HG03520 (cell line): ENCODE data around the gene TMEM35B.
"Not testable (repeated sequence)": the region's sequence is repeated elsewhere in the genome, so short reads cannot be mapped to it uniquely, and the experiment has no call there.

Source experiments
- ATAC-seq: cut with Tn5 transposase; IDR thresholded peaks from one replicate; pipeline ENCODE4 v1.9.1; 2021; ENCODE audit warnings: mild to moderate bottlenecking, moderate library complexity; ENCODE audit not compliant: unreplicated experiment

TMEM35B gene

GRCh38 chr1:34976384-34977209, 8.6 kb downstream of the TMEM35B start:
- no peak for ATAC-seq

DNA sequence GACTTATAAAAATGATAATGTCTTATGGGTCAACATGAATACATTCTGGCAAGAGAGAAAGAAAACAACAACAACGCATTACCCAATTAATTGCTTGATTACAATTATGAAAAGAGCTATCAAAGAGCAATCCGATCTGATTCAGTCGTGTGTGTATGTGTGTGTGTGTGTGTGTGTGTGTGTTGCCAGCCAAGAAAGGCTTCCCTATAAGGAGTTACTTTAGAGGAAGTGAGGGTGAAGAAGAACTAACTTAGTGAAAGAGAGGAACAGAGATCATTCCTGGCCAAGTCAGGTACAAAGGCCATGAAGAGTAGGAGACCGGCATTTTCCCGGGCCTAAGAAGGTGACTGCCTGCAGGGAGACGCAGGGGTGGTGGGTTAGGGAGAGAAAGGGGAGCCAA, 9.4 kb downstream of the TMEM35B start:
- ATAC-seq: no peak

- no peak for ATAC-seq
Measured at GRCh38 chr1:34975338-34975737, 9.8 kb downstream of the TMEM35B start.

DNA sequence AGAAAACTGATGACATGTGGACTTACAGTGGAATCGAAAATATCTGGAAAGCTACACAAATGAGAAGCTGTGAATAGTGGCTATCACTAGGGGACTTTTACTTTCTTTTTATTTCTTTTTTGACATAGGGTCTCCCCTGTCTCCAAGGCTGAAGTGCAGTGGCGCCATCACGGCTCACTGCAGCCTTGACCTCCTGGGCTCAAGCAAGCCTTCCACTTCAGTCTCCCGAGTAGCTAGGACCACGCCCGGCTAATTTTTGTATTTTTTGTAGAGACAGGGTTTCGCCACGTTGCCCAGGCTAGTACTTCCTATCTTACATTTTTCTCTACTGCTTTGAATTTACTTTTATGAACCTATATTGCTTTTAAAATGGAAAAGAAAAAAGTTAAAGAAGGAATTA, 10.5 kb downstream of the TMEM35B start:
- no peak for ATAC-seq

- no peak for ATAC-seq
Measured at GRCh38 chr1:34973326-34973725, 11.8 kb downstream of the TMEM35B start.

GRCh38 chr1:34970829-34971228, 14.3 kb downstream of the TMEM35B start:
- no peak for ATAC-seq

- no peak for ATAC-seq
Measured at GRCh38 chr1:34970220-34970735, 14.9 kb downstream of the TMEM35B start.

GRCh38 chr1:34968297-34968696, 16.9 kb downstream of the TMEM35B start:
- not testable (repeated sequence) for ATAC-seq

GRCh38 chr1:34967672-34968071, 17.5 kb downstream of the TMEM35B start:
- not testable (repeated sequence) for ATAC-seq

DNA sequence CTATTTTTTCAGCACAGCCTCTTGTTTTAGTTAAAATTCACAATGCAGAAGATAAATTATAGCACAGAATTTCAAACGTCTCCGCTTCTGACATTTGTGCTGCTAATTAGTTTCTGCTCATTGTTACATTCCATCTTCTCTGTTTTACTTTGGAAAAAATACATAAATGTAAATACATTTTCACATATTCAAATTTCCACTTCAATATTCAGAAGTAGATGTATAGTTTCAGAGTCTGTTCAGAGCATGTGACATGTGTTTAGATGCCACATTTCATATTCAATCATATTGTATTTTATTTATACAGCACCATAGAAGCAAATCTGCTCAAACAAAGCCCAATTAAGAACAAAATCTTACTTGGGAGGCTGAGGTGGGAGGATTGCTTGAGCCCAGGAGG, 19.6 kb downstream of the TMEM35B start:
- no peak for ATAC-seq

- ATAC-seq: no peak
Measured at GRCh38 chr1:34950428-34950827, 34.7 kb downstream of the TMEM35B start.

DNA sequence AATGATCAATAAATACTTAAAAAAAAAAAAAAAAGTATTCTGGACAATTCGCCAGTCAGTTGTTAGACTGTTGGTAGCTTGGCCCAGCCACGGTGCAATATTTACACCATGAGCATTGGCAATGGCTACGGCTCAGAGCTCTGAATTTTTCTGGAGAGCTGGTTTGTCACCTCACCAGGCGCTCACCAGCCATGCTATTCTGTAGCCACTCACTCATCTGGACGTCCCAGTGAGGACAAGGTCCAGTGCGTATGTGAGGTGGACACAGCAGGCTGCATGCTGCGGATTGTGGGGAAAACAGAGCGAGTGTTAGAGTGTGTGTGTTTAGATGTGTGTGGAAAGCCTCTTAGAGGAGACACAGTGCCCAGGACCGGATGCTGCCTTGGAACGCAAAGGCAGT, 36.4 kb downstream of the TMEM35B start:
- not testable (repeated sequence) for ATAC-seq

- not testable (repeated sequence) for ATAC-seq
Measured at GRCh38 chr1:34947641-34948314, 37.4 kb downstream of the TMEM35B start.

GRCh38 chr1:34946211-34946610, 38.9 kb downstream of the TMEM35B start:
- ATAC-seq: no peak

DNA sequence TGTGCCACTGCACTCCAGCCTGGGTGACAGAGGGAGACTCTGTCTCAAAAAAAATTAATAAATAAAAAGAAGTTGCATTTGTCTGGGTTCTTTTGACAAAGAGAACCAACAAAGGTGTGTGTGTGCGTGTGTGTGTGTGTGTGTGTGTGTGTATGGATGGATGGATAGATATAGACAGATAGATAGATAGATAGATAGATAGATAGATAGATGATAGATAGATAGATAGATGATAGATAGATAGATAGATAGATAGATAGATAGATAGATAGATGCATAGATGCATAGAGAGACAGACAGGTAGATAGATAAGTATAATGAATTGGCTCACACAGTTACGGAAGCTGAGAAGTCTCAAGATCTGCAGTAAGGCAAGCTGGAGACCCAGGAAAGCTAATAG, 43.3 kb downstream of the TMEM35B start:
- ATAC-seq: not testable (repeated sequence)
